ENCODE results near the gene ELMO1. TPM values are rescaled to one million over a fixed set of nuclear protein-coding genes. Genes with fewer than 3 reads are reported as not detected.

ELMO1 gene
- total and polyA plus RNA-seq, 9 donors, result 8.9 to 48.9 (median 28.0) TPM

- no peak overlapping the region for H3K27ac ChIP-seq
- DNase-seq, result no peak
- H3K36me3 ChIP-seq, result no peaks in the 10 kb centered on the region
- no peak for TF ChIP-seq EP300 (IDR thresholded peaks at IDR 0.05)
- no peak for TF ChIP-seq POLR2A (IDR thresholded peaks at IDR 0.05)
- no peak for TF ChIP-seq CTCF (IDR thresholded peaks at IDR 0.05)
- H3K27me3 ChIP-seq, result no peaks in the 10 kb centered on the region
- intact Hi-C loops (cut with DNase I), result no loop called here
- no peak overlapping the region for H3K4me3 ChIP-seq
- no peaks in the 10 kb centered on the region for H3K4me1 ChIP-seq (ENCODE audit: insufficient read depth)
- H3K9me3 ChIP-seq, result no peaks in the 10 kb centered on the region
- 95 to 98% (median 97%) methylated on average over 5 of the region's 5 CpGs for WGBS, 3 donors
Measured at GRCh38 chr7:36944838-36945237, 503.8 kb downstream of the ELMO1 start.

DNA sequence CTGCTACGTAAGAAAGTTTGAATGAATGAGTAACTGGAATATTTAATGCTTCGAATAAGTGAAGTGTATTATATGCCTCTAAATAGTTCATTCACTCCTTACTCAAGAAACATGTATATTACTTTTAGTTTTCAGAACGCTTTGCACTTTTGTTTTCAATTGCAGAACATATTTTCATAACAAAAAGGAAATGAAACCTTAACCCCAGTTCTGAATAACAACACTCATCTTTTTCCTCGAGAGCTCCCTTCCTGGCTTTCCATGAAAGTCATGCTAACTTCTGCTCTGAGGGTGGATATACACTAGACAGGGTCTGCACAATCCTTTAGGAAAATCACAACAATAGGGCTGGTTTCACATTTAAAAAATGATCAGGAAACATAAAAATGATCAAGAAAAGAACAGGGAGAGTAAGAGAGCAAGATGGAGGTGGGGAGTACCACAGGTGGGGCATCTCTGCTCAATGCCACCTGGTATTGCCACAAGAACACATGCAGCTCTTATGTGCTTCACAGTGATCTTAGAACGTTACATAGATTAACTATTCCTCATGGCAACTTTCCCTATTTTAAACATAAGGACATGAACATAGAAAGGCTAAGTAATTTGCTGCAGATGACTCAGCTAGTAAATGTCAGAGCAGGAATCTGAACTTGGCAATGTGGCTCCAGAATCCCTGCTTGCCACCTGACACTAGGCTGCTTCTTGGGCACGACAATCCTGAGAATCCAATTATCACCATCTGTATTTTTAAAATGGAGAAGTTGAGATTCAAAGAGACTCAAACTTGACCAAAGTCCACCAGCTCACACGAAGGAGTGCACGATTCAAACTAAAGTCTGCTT lies 504.9 kb downstream of the ELMO1 start:
- H3K27ac ChIP-seq, result no peak overlapping the region
- intact Hi-C loops (cut with DNase I), result no loop called here

GRCh38 chr7:36942955-36943354 lies 505.7 kb downstream of the ELMO1 start:
- H3K27ac ChIP-seq, result no peak overlapping the region
- H3K9me3 ChIP-seq, result no peaks in the 10 kb centered on the region
- H3K27me3 ChIP-seq, result no peaks in the 10 kb centered on the region
- WGBS, 3 donors, result 61 to 73% (median 73%) methylated on average over 9 of the region's 9 CpGs
- no peak overlapping the region for H3K4me3 ChIP-seq
- DNase-seq, result no peak
- intact Hi-C loops (cut with DNase I), result no loop called here
- H3K36me3 ChIP-seq, result no peaks in the 10 kb centered on the region
- TF ChIP-seq EP300 (IDR thresholded peaks at IDR 0.05) (no peak), CTCF (IDR thresholded peaks at IDR 0.05) (no peak), POLR2A (IDR thresholded peaks at IDR 0.05) (no peak)
- H3K4me1 ChIP-seq (ENCODE audit: insufficient read depth), result no peaks in the 10 kb centered on the region

More for the DNA sequence above, 504.9 kb downstream of the ELMO1 start:
- no peaks in the 10 kb centered on the region for H3K27me3 ChIP-seq
- no peaks in the 10 kb centered on the region for H3K36me3 ChIP-seq
- TF ChIP-seq CTCF (IDR thresholded peaks at IDR 0.05) (no peak), EP300 (IDR thresholded peaks at IDR 0.05) (no peak), POLR2A (IDR thresholded peaks at IDR 0.05) (no peak)
- DNase-seq, result no peak
- no peaks in the 10 kb centered on the region for H3K9me3 ChIP-seq
- WGBS, 3 donors, result 35 to 51% (median 39%) methylated on average over 8 of the region's 8 CpGs
- no peaks in the 10 kb centered on the region for H3K4me1 ChIP-seq (ENCODE audit: insufficient read depth)
- H3K4me3 ChIP-seq, result no peak overlapping the region

- H3K4me1 ChIP-seq (ENCODE audit: insufficient read depth), result no peaks in the 10 kb centered on the region
- intact Hi-C loops (cut with DNase I), result no loop called here
- H3K27ac ChIP-seq, result no peak overlapping the region
- no peaks in the 10 kb centered on the region for H3K36me3 ChIP-seq
- DNase-seq, result no peak
- no peaks in the 10 kb centered on the region for H3K27me3 ChIP-seq
- H3K9me3 ChIP-seq, result no peaks in the 10 kb centered on the region
- 20 to 28% (median 20%) methylated on average over 4 of the region's 4 CpGs for WGBS, 3 donors
- H3K4me3 ChIP-seq, result no peak overlapping the region
- no peak for TF ChIP-seq CTCF (IDR thresholded peaks at IDR 0.05)
- no peak for TF ChIP-seq EP300 (IDR thresholded peaks at IDR 0.05)
- no peak for TF ChIP-seq POLR2A (IDR thresholded peaks at IDR 0.05)
Measured at GRCh38 chr7:36942541-36942940, 506.1 kb downstream of the ELMO1 start.

Measured in ovary (tissue), 9 donors.